Activated CD4-positive, alpha-beta T cell treated with anti-CD3 and anti-CD28 coated beads for 36 hours (primary cell): ENCODE data around the gene BRI3BP. TPM values are rescaled to one million over a fixed set of nuclear protein-coding genes. Genes with fewer than 3 reads are reported as not detected.
"Not testable (repeated sequence)": the region's sequence is repeated elsewhere in the genome, so short reads cannot be mapped to it uniquely, and the experiment has no call there.

ENCODE experiments used
- ATAC-seq: fragments of 200-7000 bp; cut with Tn5 transposase; one replicate; pipeline ENCODE4 v1.10.0; 2021; ENCODE audit warnings: mild to moderate bottlenecking, moderate library complexity
- CTCF ChIA-PET: fragments of 350-600 bp; sonication (Branson Sonifier 250); formaldehyde crosslinking; loops from one replicate; lab custom pipeline; 2021; ENCODE audit warnings: antibody characterized with exemption; lab: Charles Lee
- POLR2A ChIA-PET: fragments of 350-600 bp; sonication (Branson Sonifier 250); formaldehyde crosslinking; loops from one replicate; lab custom pipeline; 2021; ENCODE audit warnings: antibody characterized with exemption, inconsistent platforms; lab: Charles Lee
- DNase-seq: peaks from one replicate; pipeline ENCODE4 v3.0.0-alpha.2; 2020
- H3K27ac Mint-ChIP-seq: one replicate; pipeline ENCODE4 v1.8.0; 2021; ENCODE audit warnings: mixed read lengths
- H3K27me3 Mint-ChIP-seq: one replicate; pipeline ENCODE4 v1.8.0; 2021; ENCODE audit warnings: mixed read lengths
- H3K36me3 Mint-ChIP-seq: one replicate; pipeline ENCODE4 v1.8.0; 2021; ENCODE audit warnings: low read depth, mixed read lengths
- H3K4me1 Mint-ChIP-seq: one replicate; pipeline ENCODE4 v1.8.0; 2021; ENCODE audit warnings: mixed read lengths
- H3K4me3 Mint-ChIP-seq: one replicate; pipeline ENCODE4 v1.8.0; 2021; ENCODE audit warnings: mild to moderate bottlenecking, moderate library complexity, mixed read lengths
- H3K9me3 Mint-ChIP-seq: one replicate; pipeline ENCODE4 v1.8.0; 2021; ENCODE audit warnings: low read depth, mixed read lengths
- intact Hi-C, 2 experiments: fragments of 100-400 bp; cut with DNase I in 1 of 2; cut with micrococcal nuclease in 1 of 2; formaldehyde crosslinking; loops; one replicate each; pipeline versions ENCODE4 v1.14.2 to v1.15.1; 2022 to 2024; cut with DNase I, micrococcal nuclease
- total RNA-seq, 2 experiments: library from RNA; stranded (reverse); gene quantifications; one replicate each; pipeline ENCODE4 v1.2.3, GENCODE V29; 2021

BRI3BP gene
- total RNA-seq, 2 experiments from 2014 or later = 18.6 to 26.2 TPM

- POLR2A ChIA-PET = no interaction called here
- peaks cover 42% of the 10 kb centered on the region for H3K36me3 Mint-ChIP-seq
- no peaks in the 10 kb centered on the region for H3K9me3 Mint-ChIP-seq
- DNase-seq = no peak
- CTCF ChIA-PET = no interaction called here
- ATAC-seq = no peak
- intact Hi-C loops = no loop called here
- no peaks in the 10 kb centered on the region for H3K4me1 Mint-ChIP-seq
- no peak overlapping the region for H3K27ac Mint-ChIP-seq
- no peaks in the 10 kb centered on the region for H3K27me3 Mint-ChIP-seq
- H3K4me3 Mint-ChIP-seq = no peak overlapping the region
Observed at GRCh38 chr12:124975276-124975675, 18.2 kb upstream of the BRI3BP start.

GRCh38 chr12:124976999-124977398 is 16.4 kb upstream of the BRI3BP start:
- intact Hi-C loops = no loop called here
- Mint-ChIP-seq H3K27ac (no peak overlapping the region), H3K4me3 (no peak overlapping the region), H3K36me3 (peaks cover 40% of the 10 kb centered on the region), H3K9me3 (no peaks in the 10 kb centered on the region), H3K27me3 (no peaks in the 10 kb centered on the region), H3K4me1 (no peaks in the 10 kb centered on the region)
- no peak for ATAC-seq
- ChIA-PET POLR2A (no interaction called here), CTCF (interaction anchor here (1.0 to 1.4 kb wide), 2 partner anchors 37 to 71 kb away, joined by 5 to 9 read pairs; no protein-coding TSS in a partner anchor)
- no peak for DNase-seq

- ATAC-seq = no peak
- no peaks in the 10 kb centered on the region for H3K4me1 Mint-ChIP-seq
- no peak overlapping the region for H3K4me3 Mint-ChIP-seq
- H3K27ac Mint-ChIP-seq = no peak overlapping the region
- intact Hi-C loops = no loop called here
- no peaks in the 10 kb centered on the region for H3K27me3 Mint-ChIP-seq
- no peaks in the 10 kb centered on the region for H3K9me3 Mint-ChIP-seq
- H3K36me3 Mint-ChIP-seq = peaks cover 50% of the 10 kb centered on the region
- no peak for DNase-seq
- POLR2A ChIA-PET = interaction anchor here (0.6 kb wide), 1 partner anchor 38 kb away, joined by 3 read pairs; no protein-coding TSS in a partner anchor
- CTCF ChIA-PET = no interaction called here
Observed at GRCh38 chr12:124979568-124979967, 13.9 kb upstream of the BRI3BP start.

GRCh38 chr12:124980098-124980892 is 13.2 kb upstream of the BRI3BP start:
- no peak overlapping the region for H3K4me3 Mint-ChIP-seq
- no peaks in the 10 kb centered on the region for H3K9me3 Mint-ChIP-seq
- no peak for ATAC-seq
- no peak for DNase-seq
- H3K27ac Mint-ChIP-seq = no peak overlapping the region
- peaks cover 49% of the 10 kb centered on the region for H3K36me3 Mint-ChIP-seq
- intact Hi-C loops = no loop called here
- H3K27me3 Mint-ChIP-seq = no peaks in the 10 kb centered on the region
- CTCF ChIA-PET = no interaction called here
- no peaks in the 10 kb centered on the region for H3K4me1 Mint-ChIP-seq
- POLR2A ChIA-PET = no interaction called here

GRCh38 chr12:124986876-124987275 is 6.6 kb upstream of the BRI3BP start:
- DNase-seq, ATAC-seq, H3K27ac Mint-ChIP-seq, H3K9me3 Mint-ChIP-seq, H3K4me3 Mint-ChIP-seq, POLR2A ChIA-PET, intact Hi-C loops, H3K27me3 Mint-ChIP-seq, CTCF ChIA-PET: not testable (repeated sequence)
- peaks cover 26% of the 10 kb centered on the region for H3K36me3 Mint-ChIP-seq
- peaks cover 11% of the 10 kb centered on the region for H3K4me1 Mint-ChIP-seq

- ChIA-PET POLR2A (interaction anchor here (0.6 kb wide), 1 partner anchor 13 kb away, joined by 3 read pairs; no protein-coding TSS in a partner anchor), CTCF (interaction anchor here (0.7 to 1.2 kb wide), 4 partner anchors 57 to 73 kb away, joined by 3 to 5 read pairs (median 4); no protein-coding TSS in a partner anchor)
- intact Hi-C loops = loop anchor here (1.0 to 5.0 kb wide), 8 partner anchors 54 to 129 kb away; partner anchors contain the start of gene AACS (in 2 of the 2)
- no peaks in the 10 kb centered on the region for H3K9me3 Mint-ChIP-seq
- H3K4me1 Mint-ChIP-seq = peaks cover 25% of the 10 kb centered on the region
- ATAC-seq (peak; percentile 62), DNase-seq (peak; percentile 93)
- peaks cover 8% of the 10 kb centered on the region for H3K36me3 Mint-ChIP-seq
- no peaks in the 10 kb centered on the region for H3K27me3 Mint-ChIP-seq
- peak overlapping the region; percentile 99 for H3K27ac Mint-ChIP-seq
- H3K4me3 Mint-ChIP-seq = peak overlapping the region; percentile 81
Observed at GRCh38 chr12:124992874-124993625, 395 bp upstream of the BRI3BP start.

GRCh38 chr12:124994437-124994975 is 1.1 kb downstream of the BRI3BP start:
- DNase-seq (peak; percentile 22), ATAC-seq (no peak)
- peaks cover 16% of the 10 kb centered on the region for H3K36me3 Mint-ChIP-seq
- peak overlapping the region; percentile 86 for H3K27ac Mint-ChIP-seq
- H3K4me1 Mint-ChIP-seq = peaks cover 19% of the 10 kb centered on the region
- no peaks in the 10 kb centered on the region for H3K9me3 Mint-ChIP-seq
- ChIA-PET CTCF (interaction anchor here (0.6 to 1.1 kb wide), 8 partner anchors 13 to 628 kb away, joined by 3 to 5 read pairs (median 3); no protein-coding TSS in a partner anchor), POLR2A (interaction anchor here (1.4 kb wide), 1 partner anchor 55 kb away, joined by 6 read pairs; no protein-coding TSS in a partner anchor)
- intact Hi-C loops = loop anchor here in 1 of 2 experiments (5.0 kb wide), 1 partner anchor 77 kb away; no protein-coding TSS in a partner anchor
- peak overlapping the region; percentile 95 for H3K4me3 Mint-ChIP-seq
- H3K27me3 Mint-ChIP-seq = no peaks in the 10 kb centered on the region

GRCh38 chr12:124995200-124995961 is 1.9 kb downstream of the BRI3BP start:
- Mint-ChIP-seq H3K9me3 (no peaks in the 10 kb centered on the region), H3K27me3 (no peaks in the 10 kb centered on the region), H3K4me3 (peak overlapping the region; percentile 95), H3K36me3 (peaks cover 16% of the 10 kb centered on the region), H3K27ac (peak overlapping the region; percentile 86), H3K4me1 (peaks cover 19% of the 10 kb centered on the region)
- ChIA-PET CTCF (interaction anchor here (0.6 to 1.0 kb wide), 4 partner anchors 52 to 68 kb away, joined by 3 to 5 read pairs (median 3); no protein-coding TSS in a partner anchor), POLR2A (no interaction called here)
- no peak for ATAC-seq
- DNase-seq = no peak
- intact Hi-C loops = no loop called here

GRCh38 chr12:124998705-124999104 is 5.3 kb downstream of the BRI3BP start:
- intact Hi-C loops = no loop called here
- peaks cover 15% of the 10 kb centered on the region for H3K4me1 Mint-ChIP-seq
- no peak overlapping the region for H3K27ac Mint-ChIP-seq
- ChIA-PET CTCF (no interaction called here), POLR2A (interaction anchor here (0.6 kb wide), 1 partner anchor 60 kb away, joined by 3 read pairs; no protein-coding TSS in a partner anchor)
- DNase-seq (no peak), ATAC-seq (no peak)
- no peak overlapping the region for H3K4me3 Mint-ChIP-seq
- H3K36me3 Mint-ChIP-seq = peaks cover 22% of the 10 kb centered on the region
- no peaks in the 10 kb centered on the region for H3K9me3 Mint-ChIP-seq
- no peaks in the 10 kb centered on the region for H3K27me3 Mint-ChIP-seq

- CTCF ChIA-PET = interaction anchor here (1.1 kb wide), 1 partner anchor 11 kb away, joined by 4 read pairs; no protein-coding TSS in a partner anchor
- no peak for DNase-seq
- POLR2A ChIA-PET = interaction anchor here (0.6 kb wide), 1 partner anchor 380 kb away, joined by 3 read pairs; no protein-coding TSS in a partner anchor
- peaks cover 26% of the 10 kb centered on the region for H3K36me3 Mint-ChIP-seq
- ATAC-seq = no peak
- H3K4me3 Mint-ChIP-seq = no peak overlapping the region
- no peaks in the 10 kb centered on the region for H3K27me3 Mint-ChIP-seq
- no peaks in the 10 kb centered on the region for H3K9me3 Mint-ChIP-seq
- intact Hi-C loops = no loop called here
- H3K4me1 Mint-ChIP-seq = peaks cover 3% of the 10 kb centered on the region
- no peak overlapping the region for H3K27ac Mint-ChIP-seq
Observed at GRCh38 chr12:125001636-125002035, 8.2 kb downstream of the BRI3BP start.
